Activated gamma-delta T cell treated with anti-CD3 and anti-CD28 coated beads, Interleukin-2, amount 50 U/mL, for 16 hours (primary cell): ENCODE results near the gene PDGFB.
A peak's percentile ranks its signal among the peaks of the same experiment; 100 is the strongest.

Experiments
- DNase-seq: peaks from one replicate; pipeline ENCODE4 v3.0.0-alpha.2; 2020; ENCODE audit warnings: low read depth

PDGFB gene

DNA sequence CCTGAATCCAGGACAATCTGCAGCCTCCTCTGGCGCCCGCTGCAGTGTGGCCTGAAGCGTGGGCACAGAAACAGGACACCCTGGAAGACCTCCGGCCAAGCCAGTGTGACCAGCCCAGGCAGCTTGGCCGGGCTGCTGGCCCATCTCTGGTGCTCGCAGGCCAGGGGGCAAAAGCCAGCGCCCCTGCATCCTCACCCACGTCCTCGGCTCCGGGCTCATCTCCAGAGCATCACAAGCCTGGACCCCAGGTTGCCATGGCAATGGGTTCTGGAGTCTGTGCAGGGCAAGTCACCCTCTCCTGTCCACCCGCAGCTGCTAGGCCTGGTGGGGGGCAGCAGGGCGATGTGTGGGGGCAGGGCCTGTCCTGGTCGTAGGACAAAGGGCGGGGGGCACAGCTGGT lies 9.3 kb upstream of the PDGFB start:
- no peak for DNase-seq

DNA sequence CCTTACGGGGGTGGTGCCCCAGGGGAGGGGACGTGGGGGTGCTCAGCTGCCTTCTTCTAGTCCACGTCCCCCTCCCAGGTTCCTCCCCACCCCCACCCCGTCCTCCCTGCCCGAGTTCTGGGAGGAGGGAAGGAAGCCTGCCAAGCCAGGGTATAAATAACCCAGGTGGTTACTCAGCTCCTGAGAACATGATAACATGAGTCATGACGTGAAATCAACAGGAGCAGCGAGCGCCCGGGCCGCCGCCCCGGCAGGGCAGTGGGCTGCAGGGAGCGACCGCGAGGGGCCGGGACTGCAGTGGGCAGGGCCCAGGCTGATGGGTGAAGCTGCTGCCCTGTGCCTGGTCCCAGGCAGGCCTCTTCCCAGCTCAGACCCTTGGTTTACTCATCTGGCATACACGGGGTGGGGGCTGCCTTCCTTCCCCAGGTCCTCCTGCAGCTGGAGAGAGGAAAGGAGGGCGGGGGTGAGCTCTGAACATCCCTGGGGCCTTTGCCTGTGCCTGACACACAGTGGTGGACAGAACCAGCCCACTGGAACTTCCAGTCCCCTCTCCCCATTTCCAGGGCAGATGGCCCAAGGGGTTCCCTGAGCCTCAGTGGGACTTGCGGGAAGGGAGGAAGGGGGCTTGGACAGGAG lies 8.8 kb upstream of the PDGFB start:
- DNase-seq: no peak

DNA sequence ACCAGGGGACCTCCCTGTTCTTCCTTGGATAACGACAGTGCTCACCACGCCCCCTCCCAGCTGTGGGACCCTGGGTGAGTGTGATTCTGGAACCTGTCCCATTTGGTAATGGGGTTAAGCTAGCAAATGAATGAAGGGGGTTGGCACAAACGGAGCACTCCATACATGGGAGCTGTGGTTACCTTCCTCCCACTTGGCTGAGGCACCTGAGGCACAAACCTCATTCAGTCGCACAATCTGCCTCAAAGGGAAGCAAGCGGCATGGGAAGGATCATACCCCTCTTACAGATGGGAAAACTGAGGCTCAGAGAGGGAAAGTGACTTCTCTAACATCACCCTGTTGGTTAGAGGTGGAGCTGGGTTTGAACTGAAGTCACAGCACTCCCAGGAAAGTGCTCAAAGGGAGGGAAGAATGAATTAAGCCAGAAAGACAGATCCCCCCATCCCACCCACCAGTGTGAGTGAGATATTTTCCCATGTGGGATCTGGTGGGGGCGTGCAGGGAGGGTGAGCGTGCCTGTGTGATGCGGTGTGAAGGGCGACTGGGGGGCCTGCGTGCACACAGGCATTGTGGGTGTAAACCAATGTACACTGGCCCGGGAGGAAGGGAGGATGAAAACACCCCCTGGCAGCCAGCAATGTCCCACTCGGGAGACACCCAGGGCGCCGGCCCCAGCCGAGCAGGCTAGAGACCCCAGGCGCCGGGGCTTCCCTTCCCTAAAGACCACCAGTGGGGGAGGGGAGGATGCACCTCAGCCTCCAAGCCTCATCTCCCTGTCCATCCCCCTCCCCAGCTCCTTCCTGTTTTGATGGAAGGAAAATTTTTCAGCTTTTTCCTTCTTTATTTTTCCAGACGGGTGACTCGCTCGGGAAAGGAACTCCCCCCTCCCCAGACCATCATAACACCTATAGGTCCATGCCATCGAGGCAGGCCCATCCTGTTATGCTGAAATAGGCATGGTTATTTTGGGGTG lies 8.0 kb upstream of the PDGFB start:
- no peak for DNase-seq

DNA sequence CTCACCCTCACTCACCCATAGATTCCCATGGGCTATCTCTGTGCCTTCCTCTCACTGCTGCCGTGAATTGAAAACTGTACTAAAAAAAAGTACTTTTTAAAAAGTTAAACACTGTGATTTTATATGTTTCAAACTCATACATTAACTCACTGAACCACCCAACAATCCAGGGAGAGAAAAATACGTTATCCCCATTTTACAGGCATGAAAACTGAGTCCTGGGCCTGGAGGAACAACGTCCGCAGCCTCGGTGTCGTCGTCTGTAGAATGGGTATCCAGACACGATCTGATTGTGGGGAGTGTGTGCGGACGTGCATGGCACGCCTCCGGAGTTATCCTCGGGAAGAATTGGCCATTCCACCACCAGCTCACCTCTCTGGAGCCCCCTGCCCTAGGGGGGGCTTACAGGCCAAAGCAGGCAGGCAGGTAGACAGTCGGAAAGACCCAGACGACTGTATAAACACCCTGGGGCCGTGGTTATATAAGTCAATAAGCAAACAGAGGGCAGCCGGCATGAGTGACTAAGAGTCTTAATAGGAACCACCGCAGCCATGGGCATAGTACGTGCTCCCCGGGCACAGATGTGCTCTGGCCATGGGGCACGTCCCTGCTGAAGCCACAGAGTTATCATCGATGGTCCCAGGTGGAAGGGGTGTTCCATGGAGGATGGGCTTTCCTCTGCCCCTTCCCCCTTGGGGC lies 7.1 kb upstream of the PDGFB start:
- no peak for DNase-seq

DNA sequence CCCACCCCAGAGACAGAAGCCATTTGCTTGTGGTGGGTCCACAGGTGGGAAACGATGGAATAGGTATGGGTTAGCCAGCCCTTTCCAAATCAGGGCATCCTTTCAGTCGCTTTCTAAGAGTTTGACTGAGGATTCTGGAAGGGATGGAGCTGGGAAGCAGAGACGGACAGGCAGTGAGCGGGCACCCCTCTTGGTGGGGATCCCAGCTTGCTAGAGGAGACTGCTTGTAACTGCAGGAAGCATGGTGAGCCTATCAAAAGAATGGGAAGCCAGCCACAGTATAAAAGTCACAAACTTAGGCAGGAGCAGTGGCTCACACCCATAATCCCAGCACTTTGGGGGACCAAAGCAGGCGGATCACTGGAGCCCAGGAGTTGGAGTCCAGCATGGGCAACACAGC lies 6.1 kb upstream of the PDGFB start:
- DNase-seq: no peak

DNA sequence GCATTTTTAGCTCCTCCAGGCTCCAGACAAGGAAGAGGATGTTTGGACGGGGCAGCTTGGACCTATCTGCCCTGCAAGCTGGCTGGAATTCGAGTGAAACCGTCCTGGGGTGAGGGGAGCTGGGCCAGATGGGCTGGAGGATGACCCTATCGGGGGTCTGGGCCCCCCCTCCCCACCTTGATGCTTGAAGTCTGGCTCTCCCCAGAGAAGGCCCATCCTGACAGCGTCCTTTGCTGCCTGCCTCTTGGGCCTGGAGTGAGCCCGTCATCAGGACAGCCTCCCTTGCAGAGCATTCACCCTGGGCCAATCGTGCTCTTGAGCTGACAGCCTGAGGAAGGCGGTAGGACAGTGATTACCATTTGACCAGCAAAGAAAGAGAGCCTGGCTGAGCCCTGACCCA lies 5.3 kb upstream of the PDGFB start:
- DNase-seq: no peak

DNA sequence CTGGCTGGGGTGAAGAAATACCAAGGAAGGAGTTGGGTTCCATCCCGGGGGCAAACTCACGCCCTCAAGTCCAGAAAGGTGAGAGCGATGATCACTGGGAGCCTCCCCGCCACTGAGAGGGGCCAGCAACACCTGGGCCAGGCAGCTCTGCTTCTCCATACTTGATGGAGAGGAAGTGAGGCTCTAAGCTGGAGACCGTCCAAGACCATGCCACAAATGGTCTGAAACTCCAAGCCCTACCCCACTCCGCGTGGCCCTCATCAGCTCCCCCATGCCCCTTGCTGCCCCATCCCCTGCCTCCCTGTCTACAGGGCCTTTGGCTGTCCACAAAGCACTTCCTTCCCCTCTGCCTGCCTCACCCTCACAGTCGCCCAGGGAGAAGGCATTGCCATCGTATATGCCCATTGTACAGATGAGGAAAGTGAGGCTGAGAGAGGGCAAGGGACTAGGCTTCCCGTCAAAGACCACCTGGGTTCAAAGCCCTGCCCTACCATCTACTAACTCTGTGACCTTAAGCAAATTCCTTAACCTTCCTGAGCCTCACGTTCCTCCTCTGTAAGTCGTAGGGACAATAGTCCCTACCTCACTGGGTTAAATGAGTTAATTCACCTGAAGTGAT lies 4.4 kb upstream of the PDGFB start:
- no peak for DNase-seq

DNA sequence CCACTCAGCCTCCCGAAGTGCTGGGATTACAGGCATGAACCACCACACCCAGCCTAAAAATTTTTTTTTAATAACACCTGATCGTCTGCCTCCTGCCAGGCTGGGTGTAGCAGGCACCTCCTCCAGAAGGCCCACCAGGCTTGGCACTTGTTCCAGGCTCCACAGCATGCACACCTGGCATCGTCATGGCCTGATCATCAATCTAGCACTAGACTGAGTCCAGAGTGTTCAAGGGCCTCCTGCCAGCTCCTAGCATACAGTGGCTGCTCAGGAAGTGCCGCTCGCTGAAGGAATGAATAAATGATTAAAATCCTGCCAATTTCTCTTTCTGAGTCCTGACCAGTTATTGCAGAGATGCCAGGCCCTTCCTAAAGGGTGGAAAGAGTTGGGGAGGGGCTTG lies 3.5 kb upstream of the PDGFB start:
- no peak for DNase-seq

DNA sequence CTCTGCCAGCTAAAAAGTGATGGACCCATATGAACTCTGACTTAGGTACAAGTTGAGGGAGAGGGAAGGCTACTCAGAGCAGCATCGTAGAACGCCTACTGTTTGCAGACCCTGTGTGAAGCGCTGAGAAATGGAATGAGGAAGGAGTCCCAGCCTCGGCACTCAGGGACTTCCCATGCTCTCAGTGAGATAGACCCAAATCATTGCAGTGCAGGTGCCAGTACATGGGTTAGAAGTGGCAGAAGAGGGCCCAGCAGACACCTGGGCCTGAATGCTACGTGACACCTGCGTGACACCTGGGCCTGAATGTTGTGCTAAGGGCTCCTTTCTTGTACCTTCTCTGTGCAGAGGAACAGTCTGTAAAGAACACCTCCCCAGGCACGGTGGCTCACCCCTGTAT lies 2.6 kb upstream of the PDGFB start:
- DNase-seq: no peak

DNA sequence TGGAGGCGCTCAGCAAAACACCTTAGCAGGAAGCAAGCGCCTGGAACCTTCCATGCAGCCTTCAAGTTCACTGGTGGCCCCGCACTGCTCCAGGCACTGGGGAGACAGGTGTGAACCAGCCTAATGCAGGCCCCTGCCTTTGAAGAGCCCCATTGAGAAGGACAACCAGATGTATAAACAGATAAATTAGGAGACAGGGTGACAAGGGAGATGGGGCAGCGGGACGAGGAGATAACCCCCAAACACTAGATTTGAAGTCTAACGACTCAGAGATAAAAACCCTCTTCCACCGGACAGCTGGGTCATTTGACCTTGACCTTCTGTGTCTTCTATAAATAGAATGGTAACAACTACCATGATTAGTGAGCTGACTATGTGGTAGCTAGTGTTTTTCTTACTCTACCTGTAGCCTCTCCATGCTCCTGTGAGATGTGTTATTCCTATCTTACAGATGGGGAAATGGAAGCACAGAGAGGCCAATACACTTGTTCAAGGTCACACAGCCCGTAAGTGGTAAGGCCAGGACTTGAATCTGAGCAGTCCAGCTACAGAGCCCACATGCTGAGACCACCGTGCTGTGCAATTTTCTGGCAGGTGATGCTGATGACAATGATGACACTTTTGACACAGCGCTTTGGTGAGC lies 2.0 kb upstream of the PDGFB start:
- no peak for DNase-seq

DNA sequence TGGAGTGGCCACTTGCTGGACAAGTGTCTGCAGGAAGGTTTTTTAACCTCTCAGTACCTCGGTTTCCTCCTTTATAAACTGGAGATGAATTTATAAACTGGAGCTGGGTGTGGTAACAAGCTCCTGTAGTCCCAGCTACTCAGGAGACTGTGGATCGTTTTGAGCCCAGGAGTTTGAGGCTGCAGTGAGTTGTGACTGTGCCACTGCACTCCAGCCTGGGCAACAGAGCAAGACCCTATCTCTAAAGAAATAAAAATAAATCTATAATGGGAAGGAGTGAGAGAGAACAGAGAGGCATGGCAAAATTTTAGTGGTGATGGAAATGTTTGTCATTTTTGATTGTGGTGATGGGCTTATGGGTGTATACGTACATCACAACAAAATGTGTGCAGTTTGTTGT lies 1.4 kb upstream of the PDGFB start:
- DNase-seq: no peak

DNA sequence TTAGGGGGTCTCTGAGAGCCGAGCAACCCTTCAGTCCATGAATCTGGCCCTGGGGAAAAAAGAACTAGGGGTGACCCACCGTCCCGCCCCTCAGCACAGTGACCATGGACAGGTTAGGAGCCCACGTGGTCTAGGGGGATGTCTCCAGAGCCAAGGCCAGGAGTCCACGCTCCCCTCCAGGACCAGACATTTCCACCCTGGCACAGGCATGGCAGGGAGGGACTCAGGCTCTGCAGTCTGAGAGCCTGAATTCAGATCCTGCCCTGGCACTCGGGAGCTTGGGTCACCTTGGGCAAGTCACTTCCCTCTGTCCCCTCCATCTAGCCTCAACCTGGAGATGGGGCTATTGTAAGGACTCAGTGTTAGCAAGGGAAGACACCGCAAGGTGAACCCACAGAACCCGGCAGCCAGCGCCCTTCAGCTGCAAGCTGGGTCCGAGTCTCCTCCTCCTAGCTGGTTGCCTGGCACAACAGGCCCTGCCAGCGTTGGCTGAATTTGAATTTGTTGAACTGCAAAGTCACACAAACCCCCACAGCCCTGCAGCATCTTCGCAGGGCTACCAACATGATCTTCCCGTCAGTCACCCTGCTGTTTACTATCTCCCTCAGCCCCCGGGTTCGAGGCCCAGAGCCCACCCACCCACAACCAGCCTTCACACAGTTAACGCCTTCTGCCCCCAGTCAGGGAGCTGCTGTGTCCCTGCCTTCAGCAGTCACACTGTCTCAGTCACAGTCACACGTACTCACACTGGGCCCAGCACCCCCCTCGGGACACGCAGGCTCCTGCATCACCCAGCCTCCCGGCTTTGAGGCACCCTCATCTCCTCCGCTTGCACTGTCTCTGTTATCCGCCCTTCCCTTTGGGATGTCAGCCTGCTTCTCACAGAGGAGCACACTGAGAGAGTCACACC lies 603 bp upstream of the PDGFB start:
- no peak for DNase-seq

DNA sequence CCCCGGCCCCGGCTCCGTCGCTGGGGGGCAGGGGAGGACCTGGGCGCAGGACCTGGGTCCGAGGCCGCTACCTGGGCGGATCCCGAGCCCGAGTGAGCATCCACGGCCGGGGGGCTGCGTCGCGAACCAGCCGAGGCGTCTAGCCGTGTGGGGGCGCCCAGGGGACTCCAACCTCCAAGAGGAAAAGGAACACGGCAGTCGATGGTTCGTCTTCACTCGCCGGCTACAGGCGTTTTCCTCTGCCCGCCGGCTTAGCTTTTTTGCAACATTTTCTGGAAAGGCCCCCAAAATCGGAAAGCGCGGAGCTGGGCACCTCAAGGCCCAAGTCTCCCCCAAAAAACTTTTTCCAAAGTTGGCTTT lies 666 bp downstream of the PDGFB start:
- DNase-seq: no peak

DNA sequence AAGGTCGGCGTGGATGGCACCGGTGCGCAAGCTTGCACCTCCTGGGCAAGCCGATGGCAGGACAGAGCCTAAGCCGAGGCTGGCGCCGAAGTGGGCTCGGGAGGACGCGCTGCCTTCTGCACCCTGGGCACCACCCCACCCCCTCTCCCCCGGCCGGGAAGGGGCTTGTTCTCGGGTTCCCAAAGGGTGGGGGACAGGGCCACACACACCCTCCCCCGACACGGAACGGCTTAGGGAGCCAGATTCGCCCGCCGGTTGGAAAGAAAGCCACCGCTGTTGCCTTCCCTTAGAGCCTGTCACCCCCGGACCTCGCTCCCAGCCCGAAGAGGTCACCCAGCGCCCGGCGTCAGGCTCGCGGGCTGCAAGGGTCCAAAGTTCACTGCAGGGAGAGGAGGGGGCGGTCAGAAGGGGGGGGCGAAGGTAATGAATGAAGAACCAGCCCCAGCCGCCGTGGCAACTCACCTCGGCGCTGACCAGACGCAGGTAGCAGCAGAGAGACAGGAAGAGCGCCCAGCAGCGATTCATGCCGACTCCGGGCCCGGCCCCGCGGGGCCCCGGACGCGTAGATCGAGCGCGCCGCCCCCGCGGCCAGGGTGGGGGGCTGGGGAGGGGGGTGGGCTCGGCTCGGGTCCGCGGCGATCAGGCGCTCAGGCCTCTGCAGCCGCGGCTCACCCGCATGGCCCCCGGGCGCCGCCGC lies 1.2 kb downstream of the PDGFB start:
- no peak for DNase-seq

DNA sequence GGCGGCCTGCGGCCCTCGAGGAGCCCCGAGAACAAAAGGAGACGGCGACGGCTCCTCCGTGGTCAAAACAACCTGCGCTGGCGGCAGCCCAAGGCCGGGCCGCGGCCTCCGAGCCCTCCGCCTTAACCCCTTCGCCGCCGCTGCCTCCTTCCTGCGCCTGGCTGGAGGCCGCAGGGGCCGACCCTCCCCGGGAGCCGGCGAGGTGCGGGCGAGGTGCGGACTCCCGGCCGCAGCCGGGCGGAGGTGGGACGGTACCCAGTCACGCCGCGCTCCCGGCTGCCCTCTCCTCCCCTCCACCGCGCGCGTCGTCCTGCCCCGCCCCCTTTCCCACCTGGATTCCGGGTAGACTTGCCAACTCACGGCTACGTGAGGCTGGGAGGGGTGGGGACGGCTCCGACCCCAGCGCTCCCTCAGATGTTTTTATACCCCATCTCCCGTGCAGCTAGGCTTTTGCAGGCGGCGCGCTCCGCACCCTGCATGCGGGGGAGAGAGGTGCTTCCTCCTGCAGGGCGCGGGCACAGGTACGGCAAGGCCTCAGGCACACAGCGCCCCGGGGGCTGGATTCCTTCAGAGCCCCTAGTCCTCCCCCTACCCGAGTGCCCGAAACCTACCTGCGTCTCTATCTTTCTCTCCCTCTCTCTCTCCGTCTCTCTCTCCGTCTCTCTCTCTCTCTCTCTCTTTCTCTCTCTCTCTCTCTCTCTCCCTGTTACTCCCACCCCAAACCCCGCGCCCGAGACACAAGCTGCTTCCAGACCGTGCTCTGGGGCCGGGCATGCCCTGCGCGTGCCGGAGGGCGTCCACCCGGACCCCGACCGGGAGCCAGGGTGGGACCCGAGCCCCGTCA lies 2.0 kb downstream of the PDGFB start:
- no peak for DNase-seq

DNA sequence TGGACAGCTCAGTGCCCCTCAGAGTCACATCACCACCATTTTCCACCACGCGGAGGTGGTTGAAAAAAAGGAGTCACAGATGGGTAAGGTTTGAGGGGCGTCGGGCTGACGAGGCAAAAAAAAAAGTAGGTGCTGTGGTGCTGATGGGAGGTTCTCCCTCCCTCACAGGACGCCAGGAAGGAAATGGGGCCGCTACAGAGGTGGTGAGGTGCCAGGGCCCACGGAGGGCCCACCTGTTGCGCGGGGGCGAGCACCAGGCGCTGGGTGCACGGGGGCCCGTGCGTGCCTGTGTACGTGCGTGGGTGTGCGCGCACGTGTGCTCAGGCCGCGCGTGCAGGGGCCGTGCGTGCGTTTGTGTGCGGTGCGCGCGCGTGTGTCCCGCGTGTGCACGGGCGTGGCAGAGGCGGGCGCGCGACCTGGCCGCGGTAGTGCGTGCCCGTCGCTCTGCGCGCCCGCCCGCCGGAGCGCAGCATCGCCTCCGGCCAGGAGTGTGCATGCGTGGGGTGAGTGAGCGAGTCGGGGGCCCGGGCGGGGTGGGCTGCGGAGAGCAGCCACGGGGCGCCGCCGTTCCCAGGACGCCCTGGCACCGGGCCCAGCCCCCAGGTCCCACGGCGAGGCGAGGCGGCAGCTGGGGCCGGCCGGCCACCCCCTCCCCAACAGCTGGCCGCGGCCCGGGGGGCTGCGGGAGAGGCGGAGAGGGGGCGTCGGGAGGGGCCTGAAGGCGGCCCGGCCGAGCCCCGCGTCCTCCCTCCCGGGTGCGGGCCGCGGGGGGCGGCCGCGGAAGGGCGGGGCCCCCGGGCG lies 2.8 kb downstream of the PDGFB start:
- peak; percentile 47 for DNase-seq

DNA sequence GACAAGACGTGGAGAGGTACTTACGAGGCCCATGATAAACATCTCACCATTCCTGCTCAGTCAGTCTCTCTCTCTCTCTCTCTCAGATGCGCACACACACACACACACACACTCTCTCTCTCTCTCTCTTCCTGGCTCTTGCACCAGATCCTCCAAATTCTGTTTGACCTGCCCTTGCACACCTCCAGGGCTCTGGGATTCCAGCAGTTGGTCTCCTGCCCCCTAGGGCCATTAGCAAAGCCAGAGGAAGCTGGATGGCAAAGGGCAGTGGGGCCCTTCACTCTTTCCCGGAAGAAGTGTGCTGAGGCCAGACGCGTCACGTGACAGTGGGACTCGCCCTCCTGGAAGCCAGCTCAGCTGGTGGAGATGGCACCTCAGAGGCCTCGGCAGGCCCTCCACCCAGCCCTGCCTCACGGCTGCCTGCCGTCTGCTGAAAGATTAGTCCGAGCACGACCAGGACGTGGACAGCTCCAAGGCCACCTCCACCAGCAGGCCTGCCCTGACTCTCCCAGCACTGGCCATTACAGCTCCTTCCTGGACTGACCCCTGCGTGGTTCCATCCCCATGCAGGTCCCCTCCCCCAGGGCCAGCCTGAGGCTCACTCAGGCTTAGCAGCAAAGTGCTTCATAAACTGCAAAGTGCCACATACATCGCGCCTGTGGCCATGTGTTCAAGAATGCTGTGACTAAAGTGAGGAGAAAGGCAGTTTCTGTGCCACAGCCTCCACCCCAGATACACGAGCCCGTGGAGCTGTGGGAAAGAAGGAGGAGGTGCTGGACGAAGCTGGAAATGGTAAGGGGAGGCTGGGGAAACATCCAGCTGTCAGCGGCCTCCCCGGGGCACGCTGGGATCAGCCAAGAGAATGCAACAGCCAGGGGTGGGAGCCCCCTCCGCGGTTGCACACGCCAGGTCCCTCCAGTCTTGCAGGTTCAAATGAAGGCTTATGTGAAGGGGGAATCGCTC lies 3.7 kb downstream of the PDGFB start:
- DNase-seq: no peak
